ENCODE data around the gene NATD1. TPM values are rescaled to one million over a fixed set of nuclear protein-coding genes. Genes with fewer than 3 reads are reported as not detected.
"Not testable (repeated sequence)": the region's sequence is repeated elsewhere in the genome, so short reads cannot be mapped to it uniquely, and the experiment has no call there.

The NATD1 gene
- total RNA-seq, 1 donor from 2014 or later = 19.1 TPM

DNA sequence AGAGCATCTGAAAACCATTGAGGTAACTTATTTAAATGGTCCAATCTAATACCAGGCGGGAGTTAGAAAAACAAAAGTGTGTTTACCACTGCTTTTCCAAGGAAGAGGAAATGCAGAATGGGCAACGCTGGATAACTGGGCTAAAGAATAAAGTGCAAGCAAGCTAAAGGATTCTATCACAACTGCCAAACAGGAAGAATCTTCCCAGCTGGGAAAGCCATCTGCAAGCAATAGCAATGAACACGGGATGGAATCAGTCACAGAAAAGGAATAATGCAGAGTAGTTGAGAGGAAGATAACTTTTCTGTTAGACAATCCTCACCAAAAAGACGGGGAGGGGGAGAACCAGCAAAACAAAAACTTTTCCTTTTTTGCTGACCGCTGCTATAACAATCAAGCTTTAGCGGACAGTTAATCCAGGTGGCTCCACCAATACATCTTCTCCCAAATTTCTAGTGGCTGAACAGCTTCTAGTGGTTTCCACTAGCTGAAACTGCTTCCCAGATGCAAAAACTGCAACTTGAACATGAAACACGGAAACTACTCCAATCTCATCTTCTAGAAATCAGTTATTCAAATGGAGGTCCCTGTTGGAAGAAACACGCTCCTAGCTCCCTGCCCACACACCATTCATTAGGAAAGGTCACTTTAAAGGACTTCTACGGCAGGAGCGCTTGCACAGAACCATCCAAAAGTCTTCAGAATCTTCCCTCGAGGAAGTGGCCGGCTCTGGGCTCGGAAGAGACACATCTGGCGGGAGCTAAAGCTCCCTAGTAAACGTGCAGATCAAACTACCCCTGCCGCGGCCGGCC lies 40.2 kb downstream of the NATD1 start:
- ATAC-seq (ENCODE audit: poor library complexity) (no peak), DNase-seq (no peak)
- intact Hi-C loops (cut with DNase I) = loop anchor here (10.0 kb wide), 2 partner anchors 52 to 88 kb away; partner anchors contain the start of gene DHRS7B

- ATAC-seq (ENCODE audit: poor library complexity) (no peak), DNase-seq (no peak)
- intact Hi-C loops (cut with DNase I) = loop anchor here (10.0 kb wide), 2 partner anchors 53 to 87 kb away; partner anchors contain the start of gene DHRS7B
Measured at GRCh38 chr17:21211825-21212479, 41.3 kb downstream of the NATD1 start.

DNA sequence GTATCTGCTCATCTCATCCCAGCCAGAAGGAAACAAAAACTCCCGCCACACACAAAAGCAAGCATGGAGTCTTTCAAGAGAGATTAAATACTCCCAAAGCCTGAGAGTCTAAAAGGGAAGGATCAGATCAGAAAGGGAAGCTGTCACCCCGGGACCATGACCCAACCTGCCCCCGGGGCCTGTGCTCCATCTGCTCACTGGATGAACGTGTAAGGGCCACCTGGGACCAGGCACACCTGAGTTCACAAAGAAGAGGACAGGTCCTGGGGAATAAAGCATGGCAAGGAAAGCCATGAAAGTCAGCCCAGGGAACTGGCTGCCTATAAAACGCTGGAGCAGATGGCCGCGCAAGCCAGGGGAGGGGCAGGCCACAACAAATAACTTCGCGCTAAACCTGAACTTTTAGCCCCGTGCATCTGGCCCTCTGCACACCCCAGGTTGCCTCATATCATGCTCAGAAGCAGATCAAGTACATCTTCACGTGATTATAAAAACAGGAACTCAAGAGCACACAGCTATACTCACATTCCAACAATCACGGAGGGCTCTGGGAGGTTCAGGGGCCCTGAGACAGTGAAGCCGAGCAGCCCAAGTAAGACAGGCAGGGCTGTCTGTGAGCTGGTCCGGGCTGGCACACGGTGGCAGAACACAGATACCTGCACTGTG lies 42.7 kb downstream of the NATD1 start:
- ATAC-seq (ENCODE audit: poor library complexity) (no peak), DNase-seq (no peak)
- intact Hi-C loops (cut with DNase I) = loop anchor here (10.0 kb wide), 2 partner anchors 54 to 86 kb away; partner anchors contain the start of gene DHRS7B

DNA sequence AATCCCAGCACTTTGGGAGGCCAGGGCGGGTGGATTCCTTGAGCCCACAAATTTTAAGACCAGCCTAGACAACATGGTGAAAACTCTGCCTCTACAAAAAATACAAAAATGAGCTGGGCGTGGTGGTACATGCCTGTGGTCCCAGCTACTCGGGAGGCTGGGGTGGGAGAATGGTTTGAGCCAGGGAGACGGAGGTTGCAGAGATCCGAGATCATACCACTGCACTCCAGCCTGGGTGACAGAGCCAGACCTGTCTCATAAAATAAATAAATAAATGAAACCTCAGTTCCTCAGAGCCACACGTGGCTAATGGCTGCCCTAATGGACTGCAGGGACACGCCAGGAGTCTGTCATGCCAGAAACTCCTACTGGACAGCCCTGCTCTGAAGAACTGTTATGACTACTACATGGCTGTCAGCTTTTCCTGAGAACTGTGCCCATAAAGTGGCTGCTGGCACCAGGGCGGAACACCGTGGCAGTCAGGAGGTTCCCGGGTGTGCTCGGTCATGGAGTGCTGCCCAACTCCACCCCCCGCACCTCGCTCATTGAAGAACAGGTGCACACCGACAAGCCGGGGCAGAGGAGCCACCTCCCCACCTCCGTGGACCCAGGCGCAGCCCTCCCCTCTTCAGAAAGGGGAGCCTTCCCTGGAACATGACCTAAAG lies 43.6 kb downstream of the NATD1 start:
- intact Hi-C loops (cut with DNase I) = loop anchor here (10.0 kb wide), 2 partner anchors 55 to 85 kb away; partner anchors contain the start of gene DHRS7B
- DNase-seq (peak; percentile 73), ATAC-seq (ENCODE audit: poor library complexity) (peak; percentile 30)

- ATAC-seq (ENCODE audit: poor library complexity) (no peak), DNase-seq (no peak)
- intact Hi-C loops (cut with DNase I) = no loop called here
Measured at GRCh38 chr17:21208352-21208751, 44.9 kb downstream of the NATD1 start.

GRCh38 chr17:21204935-21205334 lies 48.3 kb downstream of the NATD1 start:
- intact Hi-C loops (cut with DNase I) = no loop called here
- DNase-seq (no peak), ATAC-seq (ENCODE audit: poor library complexity) (no peak)

GRCh38 chr17:21202512-21202911 lies 50.7 kb downstream of the NATD1 start:
- intact Hi-C loops (cut with DNase I) = no loop called here
- ATAC-seq (ENCODE audit: poor library complexity) (no peak), DNase-seq (no peak)

DNA sequence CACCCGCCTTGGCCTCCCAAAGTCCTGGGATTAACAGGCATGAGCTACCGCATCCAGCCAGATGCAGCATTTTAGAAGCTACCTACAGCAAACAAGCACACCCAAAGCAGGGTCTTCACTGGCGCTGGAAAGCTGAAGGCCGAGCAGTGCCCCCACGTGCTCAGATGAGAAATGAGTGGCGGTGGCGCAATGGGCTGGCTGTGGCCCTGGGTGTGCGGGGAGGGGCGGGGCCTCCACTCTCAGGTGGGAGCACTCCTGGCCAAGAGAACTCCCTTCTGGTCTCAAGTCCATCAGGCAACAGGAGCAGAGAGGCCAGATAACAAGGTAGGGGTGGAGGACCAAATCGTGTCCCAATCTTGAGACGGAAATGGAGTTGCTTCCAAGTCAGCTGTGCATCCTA lies 51.3 kb downstream of the NATD1 start:
- ATAC-seq (ENCODE audit: poor library complexity) = no peak
- intact Hi-C loops (cut with DNase I) = no loop called here
- no peak for DNase-seq

- DNase-seq = no peak
- intact Hi-C loops (cut with DNase I) = no loop called here
- ATAC-seq (ENCODE audit: poor library complexity) = peak; percentile 61
Measured at GRCh38 chr17:21201298-21201595, 52.0 kb downstream of the NATD1 start.

DNA sequence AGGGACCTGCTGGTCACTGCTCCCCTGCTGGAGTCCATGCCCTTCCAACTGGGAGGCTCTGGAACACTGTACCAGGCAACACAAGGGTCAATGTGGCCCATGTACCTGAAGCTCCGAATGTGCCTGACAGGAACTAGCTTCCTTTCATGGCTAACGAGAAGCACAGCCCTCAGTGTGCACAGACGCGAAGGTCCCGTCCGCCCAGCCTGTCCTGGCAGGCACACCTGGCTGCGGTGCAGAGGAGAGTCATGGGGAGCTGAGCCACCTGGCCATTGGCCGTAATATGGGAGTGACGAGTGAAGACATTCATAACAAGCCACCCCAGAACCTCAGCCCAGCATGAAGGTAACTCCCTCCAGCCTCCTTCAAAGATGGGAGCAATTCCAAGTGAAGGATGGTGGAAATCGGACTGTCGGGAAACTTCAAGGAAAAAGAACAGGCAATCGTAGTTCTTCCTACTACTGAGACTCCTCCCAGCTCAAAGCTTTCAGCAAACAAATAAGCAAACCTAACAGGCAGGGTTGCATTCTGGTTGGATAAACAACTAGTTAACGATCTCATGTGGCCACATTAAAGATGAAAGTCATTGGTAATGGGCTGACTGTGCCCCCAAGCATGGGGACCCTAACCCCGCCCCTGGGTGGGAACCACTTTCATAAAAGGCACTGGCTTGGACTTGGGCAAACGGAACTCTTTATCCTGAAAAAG lies 52.5 kb downstream of the NATD1 start:
- intact Hi-C loops (cut with DNase I) = no loop called here
- ATAC-seq (ENCODE audit: poor library complexity) = peak; percentile 13

DNA sequence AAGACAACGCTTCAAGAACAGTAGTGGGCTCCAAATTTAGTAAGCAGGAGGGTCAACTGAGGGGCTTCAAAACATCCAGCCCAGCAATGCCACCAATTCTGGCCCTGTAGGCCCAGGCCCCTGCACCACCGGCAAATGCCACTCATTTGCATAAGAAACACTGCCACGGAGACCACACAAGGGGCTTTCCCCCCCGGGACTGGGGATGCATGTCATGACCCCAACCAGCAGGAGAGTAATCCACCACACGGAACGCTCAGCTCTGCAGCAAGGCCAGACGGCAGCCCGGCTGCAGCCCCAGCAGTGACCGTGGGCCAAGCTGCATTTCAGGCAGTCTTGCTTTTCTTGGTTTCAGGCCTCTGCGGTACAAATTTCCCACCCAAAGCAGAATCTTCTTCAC lies 53.4 kb downstream of the NATD1 start:
- ATAC-seq (ENCODE audit: poor library complexity) = no peak
- no peak for DNase-seq
- intact Hi-C loops (cut with DNase I) = no loop called here

More for the DNA sequence above, 52.5 kb downstream of the NATD1 start:
- DNase-seq = no peak

- intact Hi-C loops (cut with DNase I) = no loop called here
- DNase-seq (no peak), ATAC-seq (ENCODE audit: poor library complexity) (no peak)
Measured at GRCh38 chr17:21199311-21199710, 53.9 kb downstream of the NATD1 start.

- ATAC-seq (ENCODE audit: poor library complexity) = no peak
- no peak for DNase-seq
- intact Hi-C loops (cut with DNase I) = no loop called here
Measured at GRCh38 chr17:21198411-21198810, 54.8 kb downstream of the NATD1 start.

- no peak for ATAC-seq (ENCODE audit: poor library complexity)
- intact Hi-C loops (cut with DNase I) = no loop called here
- DNase-seq = no peak
Measured at GRCh38 chr17:21196126-21196525, 57.1 kb downstream of the NATD1 start.

- peak; percentile 70 for DNase-seq
- intact Hi-C loops (cut with DNase I) = no loop called here
- peak; percentile 68 for ATAC-seq (ENCODE audit: poor library complexity)
Measured at GRCh38 chr17:21194703-21195102, 58.5 kb downstream of the NATD1 start.

GRCh38 chr17:21194226-21194625 lies 59.0 kb downstream of the NATD1 start:
- ATAC-seq (ENCODE audit: poor library complexity) (peak; percentile 38), DNase-seq (no peak)
- intact Hi-C loops (cut with DNase I) = no loop called here

- intact Hi-C loops (cut with DNase I) = no loop called here
- ATAC-seq (ENCODE audit: poor library complexity) (no peak), DNase-seq (no peak)
Measured at GRCh38 chr17:21193031-21193430, 60.2 kb downstream of the NATD1 start.

GRCh38 chr17:21192414-21192813 lies 60.8 kb downstream of the NATD1 start:
- intact Hi-C loops (cut with DNase I); ATAC-seq (ENCODE audit: poor library complexity); DNase-seq: not testable (repeated sequence)
